T-helper 1 cell treated with Interleukin-12 subunit alpha and Interleukin-12 subunit beta and Interleukin-4 antibody, amounts not matched to agents 30 ng/mL and 1 ng/mL, for 36 hours (primary cell): Measurements from ENCODE around the gene AARS2. TPM values are rescaled to one million over a fixed set of nuclear protein-coding genes. Genes with fewer than 3 reads are reported as not detected.

ENCODE experiments used
- intact Hi-C: fragments of 100-400 bp; cut with micrococcal nuclease; formaldehyde crosslinking; loops from one replicate; pipeline ENCODE4 v1.15.1; 2024
- total RNA-seq: library from RNA; stranded (reverse); gene quantifications from 2 replicates; pipeline ENCODE4 v1.2.3, GENCODE V29; 2022

Gene AARS2
- total RNA-seq, 1 donor from 2014 or later = 19.8 TPM

DNA sequence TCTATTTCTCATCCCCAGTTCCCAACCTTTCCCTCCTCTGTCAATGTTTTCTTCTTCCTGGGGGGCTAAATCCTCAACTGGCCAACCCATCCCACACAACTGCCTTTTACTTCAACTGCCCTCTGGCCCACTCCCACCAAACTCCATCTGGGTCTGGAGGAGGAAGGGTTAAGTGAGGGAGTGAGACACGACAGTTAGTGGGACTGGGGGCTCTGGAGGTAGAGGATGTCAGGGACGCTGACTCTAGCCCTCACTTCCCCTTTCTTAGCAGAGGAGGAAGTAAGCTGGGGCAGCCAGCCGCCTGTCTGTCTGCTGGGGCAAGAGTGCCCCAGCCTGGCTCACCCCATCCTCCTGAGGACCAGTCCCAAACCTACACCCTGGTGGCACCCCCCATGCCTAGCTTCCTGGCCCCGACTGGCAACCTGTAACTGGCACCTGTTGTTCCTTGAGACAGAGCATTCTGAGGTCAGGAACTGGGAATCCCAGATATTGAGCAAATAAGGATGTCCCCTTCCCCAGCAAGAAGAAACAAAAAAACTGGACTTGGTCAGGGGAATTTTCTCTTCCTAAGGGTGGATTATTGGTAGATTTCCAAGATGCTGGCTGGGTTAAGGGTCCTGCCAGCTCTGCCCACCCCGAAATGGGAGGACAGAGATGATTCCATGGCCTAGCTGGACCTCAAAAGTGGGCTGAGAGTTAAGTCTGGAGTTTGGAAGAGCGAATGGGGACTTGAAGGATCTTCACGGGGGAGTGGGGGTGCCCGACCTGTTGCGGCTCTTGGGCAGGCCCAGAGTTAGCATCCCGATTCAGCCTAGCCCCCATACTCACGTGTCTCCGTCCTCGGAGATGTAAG, 48.8 kb downstream of the AARS2 start:
- intact Hi-C loops = loop anchor here (1.0 to 10.0 kb wide), 8 partner anchors 7 to 1750 kb away; partner anchors contain the start of genes AARS2, CDC5L, CLIC5 and HSP90AB1

DNA sequence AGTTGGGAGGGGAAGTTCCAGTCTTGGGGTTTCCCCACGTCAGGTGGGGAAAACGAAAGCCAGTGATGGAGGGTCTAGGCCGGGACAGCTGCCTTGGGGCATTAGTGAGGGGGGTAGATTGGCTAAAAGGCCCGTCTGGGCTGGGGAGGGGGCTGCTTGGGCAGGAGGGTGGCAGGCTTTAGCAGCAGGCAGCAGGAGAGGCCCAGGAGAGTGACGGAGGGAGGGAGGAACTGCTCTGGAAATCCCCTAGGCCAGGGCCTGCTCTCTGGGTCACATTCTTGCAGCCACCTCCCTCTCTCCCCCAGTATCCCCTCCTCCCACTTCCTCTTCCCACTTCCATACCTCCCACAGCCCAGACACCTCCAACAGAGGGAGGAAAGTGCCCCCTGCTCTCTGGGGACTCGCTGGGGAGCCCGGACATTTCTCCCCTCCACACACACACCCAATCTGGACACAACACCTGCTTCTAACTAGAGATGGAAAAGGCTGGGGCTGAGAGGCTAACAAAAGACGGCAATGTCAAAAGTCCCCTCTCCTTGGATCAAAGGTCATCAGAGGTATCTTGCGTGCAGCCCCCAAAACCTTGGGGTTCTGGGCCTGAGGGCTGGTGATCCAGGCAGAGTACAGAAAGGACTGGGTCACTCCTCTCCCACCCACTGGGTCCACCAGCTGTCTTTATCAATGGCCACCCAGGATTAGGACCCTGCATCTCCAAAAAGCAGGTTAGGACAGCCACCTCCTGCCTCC, 49.6 kb downstream of the AARS2 start:
- intact Hi-C loops = loop anchor here (2.0 to 10.0 kb wide), 2 partner anchors 137 to 1751 kb away; partner anchors contain the start of genes CLIC5, MRPL14 and TMEM63B

GRCh38 chr6:44262467-44263353, 50.4 kb downstream of the AARS2 start:
- intact Hi-C loops = loop anchor here (10.0 kb wide), 1 partner anchor 1752 kb away; the partner anchor contains the start of gene CLIC5

DNA sequence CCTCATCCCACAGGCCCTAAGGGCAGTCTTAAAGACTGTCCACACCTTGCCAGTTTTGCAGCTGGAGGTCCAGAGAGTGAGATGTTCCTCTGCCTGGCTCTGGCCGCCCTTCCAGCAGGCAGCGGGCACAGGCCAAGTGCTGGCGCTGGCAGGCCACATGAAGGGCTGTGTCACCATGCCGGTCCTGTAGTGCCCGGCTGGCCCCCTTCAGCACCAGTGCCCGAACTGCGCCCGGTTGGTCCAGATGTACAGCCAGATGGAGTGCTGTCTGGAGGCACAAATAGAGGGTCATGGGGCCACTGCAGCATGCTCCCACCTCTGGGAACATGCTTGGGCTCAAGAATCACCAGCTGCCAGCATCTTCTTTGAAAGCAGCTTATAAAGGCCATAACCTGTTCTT, 51.6 kb downstream of the AARS2 start:
- intact Hi-C loops = loop anchor here (10.0 kb wide), 1 partner anchor 1753 kb away; the partner anchor contains the start of gene CLIC5

GRCh38 chr6:44260451-44261297, 52.5 kb downstream of the AARS2 start:
- intact Hi-C loops = loop anchor here (10.0 kb wide), 1 partner anchor 1754 kb away; the partner anchor contains the start of gene CLIC5

GRCh38 chr6:44260011-44260410, 53.1 kb downstream of the AARS2 start:
- intact Hi-C loops = loop anchor here (10.0 kb wide), 1 partner anchor 1755 kb away; the partner anchor contains the start of gene CLIC5

DNA sequence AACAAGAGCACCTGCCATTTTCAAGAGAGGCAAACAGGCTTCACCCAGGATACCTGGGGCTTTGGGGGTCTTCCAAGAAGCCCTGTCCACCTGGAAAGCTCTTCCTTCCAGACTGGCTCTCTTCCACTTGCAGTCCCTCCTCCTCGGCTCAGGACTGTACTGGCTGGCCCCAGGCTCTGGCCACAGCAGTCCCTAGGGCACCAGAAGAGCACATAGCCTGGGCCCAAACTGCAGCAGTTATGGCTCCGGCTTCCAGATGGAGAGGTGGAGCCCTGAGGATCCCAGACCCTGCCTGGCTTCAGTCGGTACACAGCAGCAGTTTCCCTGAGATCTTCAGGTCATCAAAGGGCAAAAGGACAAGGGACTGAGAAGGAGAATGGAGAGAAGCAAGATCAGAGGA, 54.2 kb downstream of the AARS2 start:
- intact Hi-C loops = no loop called here

- intact Hi-C loops = no loop called here
Observed at GRCh38 chr6:44258325-44258863, 54.8 kb downstream of the AARS2 start.

DNA sequence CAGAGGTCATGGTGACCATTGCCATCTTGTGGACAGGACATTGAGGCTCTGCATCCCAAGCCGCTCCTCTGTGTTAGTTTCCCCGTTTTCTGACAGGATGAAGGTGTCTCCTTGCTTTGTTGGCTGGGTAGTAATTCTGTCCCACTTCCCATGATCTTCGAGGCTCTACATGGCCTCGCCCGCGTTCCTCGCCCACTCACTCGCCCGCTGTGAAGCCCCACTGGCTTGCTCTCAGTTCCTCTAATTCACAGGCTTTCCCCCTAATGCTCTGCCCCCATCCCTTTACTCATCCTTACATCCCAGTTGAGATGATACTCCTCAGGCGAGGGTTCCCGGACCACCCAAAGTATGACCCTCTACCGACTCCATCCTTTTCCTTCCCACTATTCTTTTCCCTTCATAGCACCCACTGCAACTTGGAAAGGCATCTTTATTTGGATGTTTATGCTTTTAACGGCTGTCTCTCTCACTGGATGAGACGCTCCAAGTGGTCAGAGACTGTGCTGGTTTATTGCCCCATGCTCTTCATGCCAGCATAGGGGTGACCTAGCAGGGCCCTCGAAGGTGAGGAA, 55.3 kb downstream of the AARS2 start:
- intact Hi-C loops = loop anchor here (1.0 kb wide), 3 partner anchors 7 to 86 kb away; partner anchors contain the start of genes HSP90AB1 and NFKBIE

DNA sequence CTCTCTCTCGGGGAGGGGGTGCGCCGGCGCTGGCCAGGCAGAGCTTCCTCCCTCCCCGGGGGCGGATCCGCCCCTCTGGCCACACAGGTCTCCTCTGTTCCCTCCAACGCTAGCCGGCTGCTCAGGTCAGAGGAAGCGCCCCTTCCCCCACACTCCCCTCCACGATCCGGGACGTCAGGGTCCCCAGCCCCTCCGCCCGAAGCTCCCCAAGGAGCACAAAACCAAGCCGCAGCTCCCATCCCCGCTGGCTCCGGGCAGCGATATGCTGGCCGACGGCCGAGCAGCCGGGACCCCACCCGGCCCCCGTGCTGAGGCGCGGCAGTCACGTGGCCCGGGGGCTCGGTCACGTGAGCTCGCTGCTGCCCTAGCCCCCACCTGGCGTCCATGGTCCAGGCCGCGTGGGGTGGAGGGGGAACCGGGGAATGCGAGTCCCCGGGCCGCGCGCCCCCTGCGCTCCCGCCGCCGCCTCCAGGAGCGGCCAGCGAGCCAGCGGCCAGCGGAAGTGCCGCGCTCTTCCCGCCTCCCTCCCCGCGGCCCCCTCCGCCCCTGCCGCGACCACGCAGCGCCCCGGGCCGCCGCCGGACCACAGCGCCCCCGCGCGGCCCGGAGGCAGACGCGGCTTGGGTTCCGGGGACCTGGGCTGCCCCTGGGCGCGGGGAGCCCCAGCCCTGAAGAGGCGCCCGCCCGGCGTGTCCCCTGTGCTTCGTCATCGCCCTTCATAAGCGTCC, 56.0 kb downstream of the AARS2 start, which contains the start of gene SLC35B2:
Gene SLC35B2, minus strand, starts transcription at position 504 of the 728 bp plus-strand sequence. Its CDS starts 118 bp downstream, at position 386.
- intact Hi-C loops = loop anchor here (1.0 kb wide), 3 partner anchors 8 to 85 kb away; partner anchors contain the start of genes HSP90AB1 and NFKBIE

DNA sequence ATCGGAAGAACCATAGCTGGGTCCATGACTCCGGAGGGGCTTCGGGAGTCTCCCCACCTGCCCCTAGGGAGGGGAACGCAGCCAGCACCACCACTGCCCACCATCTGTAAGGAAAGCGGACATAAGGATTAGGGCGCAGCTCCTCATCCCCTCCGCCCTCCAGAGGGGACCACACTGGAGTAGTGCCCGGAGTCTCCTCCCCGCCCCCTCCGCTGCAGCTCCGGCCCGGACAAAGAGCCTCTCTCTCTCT, 56.4 kb downstream of the AARS2 start:
- intact Hi-C loops = loop anchor here (1.0 kb wide), 3 partner anchors 9 to 84 kb away; partner anchors contain the start of genes HSP90AB1 and NFKBIE

DNA sequence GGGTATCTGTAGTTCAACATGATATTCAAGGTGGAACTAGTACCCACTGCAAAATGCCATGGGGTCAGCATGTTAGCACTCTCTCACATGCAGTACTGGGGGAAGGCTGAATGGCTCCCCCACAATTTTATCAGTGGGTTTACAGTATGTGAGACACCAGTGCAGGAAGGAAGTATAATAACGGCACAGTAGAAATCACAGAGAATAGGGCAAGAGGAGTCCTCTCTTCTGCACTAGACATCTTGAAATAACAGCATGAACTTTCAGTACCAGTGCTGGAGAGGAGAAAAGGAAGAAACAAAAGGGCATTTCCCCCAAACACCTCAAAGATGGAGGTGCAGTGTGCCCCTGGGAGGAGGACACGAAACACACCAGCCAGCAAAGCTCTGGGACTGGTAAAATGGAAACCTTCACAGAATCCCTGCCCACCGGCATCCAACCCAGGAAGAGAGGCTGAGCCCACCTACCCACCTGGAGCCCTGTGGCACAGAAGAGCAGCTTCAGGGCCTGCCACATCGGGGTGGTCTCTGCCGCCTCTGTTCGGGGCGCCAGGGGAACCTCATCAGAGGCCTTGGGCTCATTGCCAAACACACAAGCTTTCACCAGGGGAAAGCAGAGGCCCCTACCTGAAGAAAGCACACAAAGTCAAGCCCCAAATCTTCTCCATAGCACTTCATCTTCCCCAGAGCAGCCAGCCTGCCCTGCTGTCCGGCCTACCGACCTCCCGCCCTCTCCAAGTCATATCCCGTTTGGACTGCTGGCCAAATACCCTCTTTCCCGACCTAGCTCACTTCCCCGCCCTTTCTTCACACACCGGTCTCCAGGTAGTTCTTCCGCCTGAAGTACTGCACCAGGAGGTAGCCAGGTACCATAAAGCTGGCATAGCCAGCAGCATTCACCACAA, 57.0 kb downstream of the AARS2 start:
- intact Hi-C loops = no loop called here

GRCh38 chr6:44255105-44255808, 57.9 kb downstream of the AARS2 start:
- intact Hi-C loops = no loop called here

DNA sequence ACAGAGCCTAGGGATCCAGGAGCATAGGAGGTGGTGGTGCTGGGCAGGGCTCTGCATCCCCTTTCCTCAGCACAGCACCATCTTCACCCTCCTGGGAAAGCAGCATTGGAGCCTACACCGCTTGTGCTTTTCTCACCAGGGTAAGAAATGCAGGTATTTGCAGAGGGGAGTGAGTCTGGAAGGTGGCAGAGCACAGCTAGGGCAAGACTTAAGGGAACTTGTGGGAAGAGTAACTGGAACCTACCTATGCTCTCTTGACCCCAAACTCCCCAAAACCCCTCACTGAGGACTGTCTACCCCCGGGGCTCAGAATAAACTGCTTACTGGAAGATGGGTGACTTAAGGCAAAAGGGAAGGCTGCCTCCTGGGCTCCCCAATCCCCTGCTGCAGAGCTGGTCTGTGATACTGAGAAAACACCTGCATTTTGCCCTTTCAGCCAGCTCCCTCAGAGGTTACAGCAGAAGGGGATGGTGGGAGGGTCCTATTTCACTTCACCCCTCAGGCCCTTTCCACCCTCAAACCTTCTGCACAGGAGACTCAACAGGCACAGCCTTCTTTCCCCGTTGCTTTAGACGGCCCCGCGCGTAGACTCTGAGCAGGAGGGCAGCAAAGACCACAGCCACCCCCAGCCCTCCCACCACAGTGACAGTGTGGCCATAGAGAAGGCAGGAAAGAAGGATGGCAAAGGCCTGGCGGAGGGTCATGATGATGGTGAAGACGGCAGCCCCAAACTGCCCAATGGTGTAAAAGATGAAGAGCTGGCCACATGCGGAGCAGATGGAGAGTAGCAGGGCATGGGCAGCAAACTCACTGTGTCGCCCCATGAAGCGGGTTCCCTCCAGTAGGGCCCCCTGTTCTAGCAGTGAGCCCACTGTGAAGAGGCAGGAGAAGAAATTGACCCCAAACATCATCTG, 58.7 kb downstream of the AARS2 start:
- intact Hi-C loops = no loop called here

GRCh38 chr6:44253307-44254101, 59.6 kb downstream of the AARS2 start:
- intact Hi-C loops = loop anchor here (1.0 kb wide), 1 partner anchor 81 kb away; no protein-coding TSS in a partner anchor
